ENCODE results near the gene ZBED6.
A peak's percentile ranks its signal among the peaks of the same experiment; 100 is the strongest.
"Not testable (repeated sequence)": the region's sequence is repeated elsewhere in the genome, so short reads cannot be mapped to it uniquely, and the experiment has no call there.

Gene ZBED6

GRCh38 chr1:203791498-203791897, 3.9 kb upstream of the ZBED6 start:
- TF ChIP-seq EZH2phosphoT487 (IDR thresholded peaks at IDR 0.05; ENCODE audit: borderline replicate concordance, low read length) (no peak), CTCF (IDR thresholded peaks at IDR 0.05; ENCODE audit: low read depth, low read length, poor library complexity, severe bottlenecking) (no peak)
- Histone ChIP-seq H3K36me3 (ENCODE audit: control insufficient read depth, low read length) (peaks cover 5% of the 10 kb centered on the region), H3K79me2 (ENCODE audit: control insufficient read depth, low read length) (peaks cover 11% of the 10 kb centered on the region), H3K27me3 (ENCODE audit: control insufficient read depth, low read length) (no peaks in the 10 kb centered on the region), H3K4me2 (ENCODE audit: low read length) (no peak overlapping the region), H4K20me1 (ENCODE audit: control insufficient read depth, insufficient read depth, low read depth, low read length) (no peaks in the 10 kb centered on the region; the same call in 1 of the 2 replicates), H3K9me3 (ENCODE audit: control insufficient read depth, insufficient read depth, low read length) (no peaks in the 10 kb centered on the region), H3K4me1 (ENCODE audit: control insufficient read depth, low read length) (peaks cover 7% of the 10 kb centered on the region), H3K9me2 (replicated peaks; ENCODE audit: control insufficient read depth, low read length) (no peaks in the 10 kb centered on the region), H3K27ac (ENCODE audit: low read depth, low read length) (no peak overlapping the region), H3F3A (ENCODE audit: control insufficient read depth, insufficient read depth) (no peaks in the 10 kb centered on the region), H3K4me3 (ENCODE audit: low read length) (no peak overlapping the region)

- peaks cover 17% of the 10 kb centered on the region for H3K4me1 ChIP-seq (ENCODE audit: control insufficient read depth, low read length)
- H3F3A ChIP-seq (ENCODE audit: control insufficient read depth, insufficient read depth), result no peaks in the 10 kb centered on the region
- peaks cover 20% of the 10 kb centered on the region for H3K79me2 ChIP-seq (ENCODE audit: control insufficient read depth, low read length)
- no peaks in the 10 kb centered on the region for H3K27me3 ChIP-seq (ENCODE audit: control insufficient read depth, low read length)
- no peak overlapping the region for H3K4me3 ChIP-seq (ENCODE audit: low read length)
- H3K36me3 ChIP-seq (ENCODE audit: control insufficient read depth, low read length), result peaks cover 15% of the 10 kb centered on the region
- no peaks in the 10 kb centered on the region for H3K9me2 ChIP-seq (replicated peaks; ENCODE audit: control insufficient read depth, low read length)
- no peaks in the 10 kb centered on the region for H3K9me3 ChIP-seq (ENCODE audit: control insufficient read depth, insufficient read depth, low read length)
- H3K27ac ChIP-seq (ENCODE audit: low read depth, low read length), result no peak overlapping the region
- TF ChIP-seq EZH2phosphoT487 (IDR thresholded peaks at IDR 0.05; ENCODE audit: borderline replicate concordance, low read length) (no peak), CTCF (IDR thresholded peaks at IDR 0.05; ENCODE audit: low read depth, low read length, poor library complexity, severe bottlenecking) (no peak)
- no peak overlapping the region for H3K4me2 ChIP-seq (ENCODE audit: low read length)
- peaks cover 10% of the 10 kb centered on the region for H4K20me1 ChIP-seq (ENCODE audit: control insufficient read depth, insufficient read depth, low read depth, low read length)
Observed at GRCh38 chr1:203792486-203792885, 2.9 kb upstream of the ZBED6 start.

- H3K4me3 ChIP-seq (ENCODE audit: low read length); H3K27ac ChIP-seq (ENCODE audit: low read depth, low read length); H3K9me3 ChIP-seq (ENCODE audit: control insufficient read depth, insufficient read depth, low read length); H3K4me2 ChIP-seq (ENCODE audit: low read length); H3F3A ChIP-seq (ENCODE audit: control insufficient read depth, insufficient read depth); H3K9me2 ChIP-seq (replicated peaks; ENCODE audit: control insufficient read depth, low read length); H3K27me3 ChIP-seq (ENCODE audit: control insufficient read depth, low read length): not testable (repeated sequence)
- peaks cover 14% of the 10 kb centered on the region for H4K20me1 ChIP-seq (ENCODE audit: control insufficient read depth, insufficient read depth, low read depth, low read length)
- peaks cover 25% of the 10 kb centered on the region for H3K4me1 ChIP-seq (ENCODE audit: control insufficient read depth, low read length)
- H3K79me2 ChIP-seq (ENCODE audit: control insufficient read depth, low read length), result peaks cover 31% of the 10 kb centered on the region
- H3K36me3 ChIP-seq (ENCODE audit: control insufficient read depth, low read length), result peaks cover 26% of the 10 kb centered on the region
Observed at GRCh38 chr1:203793561-203793960, 1.9 kb upstream of the ZBED6 start.

GRCh38 chr1:203794764-203795440, 521 bp upstream of the ZBED6 start:
- Histone ChIP-seq H3K9me3 (ENCODE audit: control insufficient read depth, insufficient read depth, low read length) (no peaks in the 10 kb centered on the region), H3K79me2 (ENCODE audit: control insufficient read depth, low read length) (peaks cover 45% of the 10 kb centered on the region), H3K27me3 (ENCODE audit: control insufficient read depth, low read length) (no peaks in the 10 kb centered on the region), H3K27ac (ENCODE audit: low read depth, low read length) (no peak overlapping the region; the same call in 1 of the 2 replicates), H3K4me1 (ENCODE audit: control insufficient read depth, low read length) (peaks cover 36% of the 10 kb centered on the region), H3K4me2 (ENCODE audit: low read length) (peak overlapping the region; percentile 79), H3K4me3 (ENCODE audit: low read length) (peak overlapping the region; percentile 98), H3F3A (ENCODE audit: control insufficient read depth, insufficient read depth) (no peaks in the 10 kb centered on the region), H3K9me2 (replicated peaks; ENCODE audit: control insufficient read depth, low read length) (no peaks in the 10 kb centered on the region), H4K20me1 (ENCODE audit: control insufficient read depth, insufficient read depth, low read depth, low read length) (peaks cover 28% of the 10 kb centered on the region), H3K36me3 (ENCODE audit: control insufficient read depth, low read length) (peaks cover 40% of the 10 kb centered on the region)
- TF ChIP-seq EZH2phosphoT487 (IDR thresholded peaks at IDR 0.05; ENCODE audit: borderline replicate concordance, low read length), result no peak
- no peak for TF ChIP-seq CTCF (IDR thresholded peaks at IDR 0.05; ENCODE audit: low read depth, low read length, poor library complexity, severe bottlenecking)
